OCI-LY1 (cell line): ENCODE results near the gene LZTFL1.

Experiments used
- H2AFZ ChIP-seq: fragments of 200-600 bp; sonication (generic), shearing (Covaris generic); 2 replicates; pipeline ENCODE4 v1.6.0; 2014; ENCODE audit warnings: antibody characterized with exemption, mild to moderate bottlenecking, low read length
- H3F3A ChIP-seq: fragments of 200-600 bp; sonication (generic), shearing (Covaris generic); 2 replicates; pipeline ENCODE4 v1.6.0; 2014; ENCODE audit warnings: mild to moderate bottlenecking, antibody characterized with exemption, low read length, moderate library complexity; ENCODE audit not compliant: insufficient read depth
- H3K27ac ChIP-seq: fragments of 200-600 bp; sonication (generic); 2 replicates; pipeline ENCODE4 v1.5.1; 2014; ENCODE audit warnings: low read length, mixed run types, mild to moderate bottlenecking, low read depth; ENCODE audit not compliant: poor library complexity, severe bottlenecking
- H3K27me3 ChIP-seq: fragments of 200-600 bp; sonication (generic); 2 replicates; pipeline ENCODE4 v1.6.0; 2014; ENCODE audit warnings: antibody characterized with exemption, mild to moderate bottlenecking, low read length, moderate library complexity; ENCODE audit not compliant: insufficient read depth
- H3K36me3 ChIP-seq: fragments of 200-600 bp; sonication (generic); 2 replicates; pipeline ENCODE4 v1.6.1; 2014; ENCODE audit warnings: mild to moderate bottlenecking, antibody characterized with exemption, low read length, moderate library complexity, mixed read lengths; ENCODE audit not compliant: insufficient read depth
- H3K4me1 ChIP-seq: fragments of 200-600 bp; sonication (generic); 2 replicates; pipeline ENCODE4 v1.5.1; 2014; ENCODE audit warnings: mild to moderate bottlenecking, low read length, moderate library complexity; ENCODE audit not compliant: insufficient read depth, severe bottlenecking
- H3K4me2 ChIP-seq: fragments of 200-600 bp; sonication (generic), shearing (Covaris generic); 2 replicates; pipeline ENCODE4 v1.6.1; 2014; ENCODE audit warnings: low read length
- H3K4me3 ChIP-seq: fragments of 200-600 bp; sonication (generic); 2 replicates; pipeline ENCODE4 v1.5.1; 2014; ENCODE audit warnings: low read length, low read depth, mild to moderate bottlenecking, mixed read lengths; ENCODE audit not compliant: poor library complexity, severe bottlenecking
- H3K79me2 ChIP-seq: fragments of 200-600 bp; shearing (Covaris generic); 2 replicates; pipeline ENCODE4 v1.6.1; 2016; ENCODE audit warnings: mixed run types, low read length, mixed read lengths; ENCODE audit not compliant: insufficient read depth
- H3K9ac ChIP-seq: fragments of 200-600 bp; sonication (generic), shearing (Covaris generic); 2 replicates; pipeline ENCODE4 v1.6.1; 2014; ENCODE audit warnings: mild to moderate bottlenecking, low read length, mixed read lengths
- H3K9me2 ChIP-seq: fragments of 200-600 bp; sonication (generic), shearing (Covaris generic); 2 replicates; pipeline ENCODE4 v1.6.1; 2014; ENCODE audit warnings: low read depth, mild to moderate bottlenecking, low read length, mixed read lengths
- H3K9me3 ChIP-seq: fragments of 200-600 bp; shearing (Covaris generic); 2 replicates; pipeline ENCODE4 v1.6.1; 2014; ENCODE audit warnings: low read length, mixed read lengths
- H4K20me1 ChIP-seq: fragments of 200-600 bp; sonication (generic), shearing (Covaris generic); 2 replicates; pipeline ENCODE4 v1.6.0; 2016; ENCODE audit warnings: mild to moderate bottlenecking, low read length; ENCODE audit not compliant: insufficient read depth
- EZH2 ChIP-seq: fragments of 200-600 bp; sonication (generic), shearing (Covaris generic); IDR thresholded peaks from 2 replicates; pipeline ENCODE4 v1.8.0; 2017; ENCODE audit warnings: borderline replicate concordance, mixed run types, mild to moderate bottlenecking, antibody characterized with exemption, low read length, moderate library complexity, mixed read lengths
- TF ChIP-seq, protein P1 (sequence below): fragments of 200-600 bp; sonication (generic), shearing (Covaris generic); IDR thresholded peaks from 2 replicates; pipeline ENCODE4 v1.5.1; 2017; ENCODE audit warnings: mild to moderate bottlenecking, antibody characterized with exemption, low read length, moderate library complexity, mixed read lengths

Gene LZTFL1

DNA sequence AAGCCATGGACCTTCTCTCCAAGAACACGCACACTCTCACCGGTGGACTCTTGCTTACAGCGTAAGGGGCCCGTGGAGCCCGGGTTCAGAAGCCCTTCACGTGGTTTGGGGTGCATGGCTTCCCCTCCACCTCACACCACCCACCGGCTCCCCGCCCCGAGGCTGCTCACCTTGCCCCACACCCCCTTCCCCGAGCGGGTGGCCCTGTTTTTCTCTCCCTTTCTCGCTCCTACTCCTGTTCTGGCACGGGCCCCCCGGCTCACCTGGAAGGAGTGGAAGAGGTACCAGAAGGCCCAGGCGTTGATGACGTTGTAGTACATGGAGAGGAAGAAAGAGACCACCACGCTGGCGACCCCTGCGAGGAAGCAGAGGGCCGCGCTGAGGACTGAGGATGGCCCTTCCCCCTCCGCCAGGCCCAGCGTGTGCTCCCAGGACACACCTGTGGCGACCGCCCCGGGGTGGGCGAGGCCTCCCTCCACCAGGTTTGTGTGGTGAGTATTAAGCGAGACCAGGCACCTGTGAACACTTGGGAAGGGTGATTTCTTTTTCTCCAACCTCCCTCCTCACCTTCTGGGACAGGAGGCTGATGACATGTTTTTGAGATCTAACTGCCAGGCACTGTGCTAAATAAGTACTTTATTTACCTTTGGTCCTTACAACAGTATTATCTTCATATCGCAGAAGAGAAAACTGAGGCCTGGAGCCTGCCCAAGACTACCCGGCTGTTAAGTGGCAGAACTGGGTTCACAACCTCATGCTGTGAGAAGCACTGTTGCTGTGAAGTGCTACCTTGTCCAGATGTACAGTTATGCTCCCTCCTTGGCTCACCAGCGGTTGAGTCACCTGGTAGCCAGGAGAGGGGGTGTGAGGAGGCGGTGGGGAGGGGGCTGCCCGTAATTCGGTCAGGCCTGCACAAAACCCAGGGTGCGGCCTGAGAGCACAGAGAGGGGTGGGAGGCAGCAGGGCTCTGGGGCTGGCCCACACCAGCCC is 61.9 kb downstream of the LZTFL1 start:
- no peak overlapping the region for H3K4me2 ChIP-seq

GRCh38 chr3:45778761-45779201 is 63.1 kb downstream of the LZTFL1 start:
- no peaks in the 10 kb centered on the region for H3K4me1 ChIP-seq
- 0 out of 2 replicates have a peak, but pooled peaks cover 9% of the 10 kb centered on the region for H3K27me3 ChIP-seq
- H3K79me2 ChIP-seq: no peaks in the 10 kb centered on the region
- H3K4me2 ChIP-seq: no peak overlapping the region
- H3K9ac ChIP-seq: no peak overlapping the region
- H3K27ac ChIP-seq: no peak overlapping the region
- H3K4me3 ChIP-seq: no peak overlapping the region
- no peaks in the 10 kb centered on the region for H4K20me1 ChIP-seq
- no peaks in the 10 kb centered on the region for H3K36me3 ChIP-seq
- H2AFZ ChIP-seq: no peak overlapping the region
- TF ChIP-seq EZH2: no peak
- TF ChIP-seq, protein P1, sequence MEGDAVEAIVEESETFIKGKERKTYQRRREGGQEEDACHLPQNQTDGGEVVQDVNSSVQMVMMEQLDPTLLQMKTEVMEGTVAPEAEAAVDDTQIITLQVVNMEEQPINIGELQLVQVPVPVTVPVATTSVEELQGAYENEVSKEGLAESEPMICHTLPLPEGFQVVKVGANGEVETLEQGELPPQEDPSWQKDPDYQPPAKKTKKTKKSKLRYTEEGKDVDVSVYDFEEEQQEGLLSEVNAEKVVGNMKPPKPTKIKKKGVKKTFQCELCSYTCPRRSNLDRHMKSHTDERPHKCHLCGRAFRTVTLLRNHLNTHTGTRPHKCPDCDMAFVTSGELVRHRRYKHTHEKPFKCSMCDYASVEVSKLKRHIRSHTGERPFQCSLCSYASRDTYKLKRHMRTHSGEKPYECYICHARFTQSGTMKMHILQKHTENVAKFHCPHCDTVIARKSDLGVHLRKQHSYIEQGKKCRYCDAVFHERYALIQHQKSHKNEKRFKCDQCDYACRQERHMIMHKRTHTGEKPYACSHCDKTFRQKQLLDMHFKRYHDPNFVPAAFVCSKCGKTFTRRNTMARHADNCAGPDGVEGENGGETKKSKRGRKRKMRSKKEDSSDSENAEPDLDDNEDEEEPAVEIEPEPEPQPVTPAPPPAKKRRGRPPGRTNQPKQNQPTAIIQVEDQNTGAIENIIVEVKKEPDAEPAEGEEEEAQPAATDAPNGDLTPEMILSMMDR: no peak
- H3K9me2 ChIP-seq: no peaks in the 10 kb centered on the region
- H3K9me3 ChIP-seq: no peaks in the 10 kb centered on the region
- H3F3A ChIP-seq: no peaks in the 10 kb centered on the region

More for the DNA sequence above, 61.9 kb downstream of the LZTFL1 start:
- Histone ChIP-seq H3K9ac (no peak overlapping the region), H3K9me3 (no peaks in the 10 kb centered on the region), H4K20me1 (no peaks in the 10 kb centered on the region), H3F3A (no peaks in the 10 kb centered on the region), H2AFZ (no peak overlapping the region), H3K4me1 (no peaks in the 10 kb centered on the region), H3K36me3 (no peaks in the 10 kb centered on the region), H3K27me3 (0 out of 2 replicates have a peak, but pooled peaks cover 9% of the 10 kb centered on the region), H3K4me3 (no peak overlapping the region), H3K79me2 (no peaks in the 10 kb centered on the region), H3K9me2 (no peaks in the 10 kb centered on the region), H3K27ac (no peak overlapping the region)
- TF ChIP-seq, protein P1: no peak
- TF ChIP-seq EZH2: no peak

DNA sequence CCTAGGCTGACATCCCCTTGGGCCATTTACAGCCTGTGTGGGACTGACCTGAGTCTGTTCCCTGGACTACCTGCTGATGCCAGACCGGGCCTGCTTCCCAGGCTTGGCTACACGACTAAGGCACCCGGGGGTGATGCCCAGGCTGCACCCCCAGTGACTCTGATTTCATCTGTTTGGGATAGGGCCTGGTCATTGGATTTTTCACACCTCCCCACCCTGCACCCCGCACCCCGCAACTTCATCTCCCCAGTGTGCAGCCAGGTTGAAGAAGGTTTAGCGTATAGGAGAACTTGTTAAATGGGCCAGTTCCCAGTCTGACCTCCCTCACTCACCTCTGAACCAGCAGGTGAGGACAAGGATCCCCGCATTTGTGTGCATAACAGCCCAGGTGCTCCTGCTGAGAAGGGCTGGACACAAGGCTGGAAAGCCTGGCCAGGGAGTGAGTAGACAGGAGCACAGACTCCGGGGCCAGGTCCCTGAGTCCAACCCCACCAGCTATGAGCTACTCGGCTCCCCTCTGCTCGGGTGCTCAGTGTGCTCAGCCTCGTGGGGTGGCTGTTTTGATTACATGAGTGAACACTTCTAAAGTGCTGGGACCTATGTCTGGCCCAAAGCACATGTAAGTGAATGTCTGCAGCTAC is 64.1 kb downstream of the LZTFL1 start:
- Histone ChIP-seq H3K9me2 (no peaks in the 10 kb centered on the region), H3K27me3 (0 out of 2 replicates have a peak, but pooled peaks cover 9% of the 10 kb centered on the region), H3K27ac (no peak overlapping the region), H3K36me3 (no peaks in the 10 kb centered on the region), H4K20me1 (no peaks in the 10 kb centered on the region), H3K9ac (no peak overlapping the region), H3K4me3 (no peak overlapping the region), H3K4me1 (no peaks in the 10 kb centered on the region), H3K4me2 (no peak overlapping the region), H3F3A (no peaks in the 10 kb centered on the region), H3K9me3 (no peaks in the 10 kb centered on the region), H2AFZ (no peak overlapping the region), H3K79me2 (no peaks in the 10 kb centered on the region)
- no peak for TF ChIP-seq EZH2
- TF ChIP-seq, protein P1: no peak
